Measurements from ENCODE around the gene ABCB8.

ABCB8 gene

GRCh38 chr7:151085691-151086620 is 57.7 kb downstream of the ABCB8 start, which contains the start of gene AGAP3:
Gene AGAP3, plus strand, starts transcription at chr7:151086475. Its CDS starts 267 bp downstream, at chr7:151086742.
- H3K4me3 ChIP-seq (replicated peaks; ENCODE audit: insufficient read depth, low read length) = peak within 1 kb of the TSS; percentile 78
- H3K27ac ChIP-seq (replicated peaks) = peak within 1 kb of the TSS; percentile 77
- TF ChIP-seq SPI1 (IDR thresholded peaks at IDR 0.05; ENCODE audit: borderline replicate concordance, low read depth) (no peak), GABPA (IDR thresholded peaks at IDR 0.05; ENCODE audit: low read depth) (no peak), POLR2AphosphoS5 (IDR thresholded peaks at IDR 0.05; ENCODE audit: low read depth) (no peak), REST (IDR thresholded peaks at IDR 0.05; ENCODE audit: insufficient replicate concordance, low read depth) (no peak), CTCF (IDR thresholded peaks at IDR 0.05; ENCODE audit: insufficient read depth, low read length) (no peak)
- no peaks in the 10 kb centered on the region for H3K27me3 ChIP-seq (ENCODE audit: insufficient read depth, poor library complexity, severe bottlenecking)
- DNase-seq (ENCODE audit: low read depth in 1 of 2, low spot score in 1 of 2) = peak; percentile 71 to 73

- DNase-seq (ENCODE audit: low read depth in 1 of 2, low spot score in 1 of 2) = peak in 1 of 2 experiments; percentile 22
- no peaks in the 10 kb centered on the region for H3K27me3 ChIP-seq (ENCODE audit: insufficient read depth, poor library complexity, severe bottlenecking)
- H3K4me3 ChIP-seq (replicated peaks; ENCODE audit: insufficient read depth, low read length) = peak overlapping the region; percentile 78
- H3K27ac ChIP-seq (replicated peaks) = peak overlapping the region; percentile 77
- TF ChIP-seq CTCF (IDR thresholded peaks at IDR 0.05; ENCODE audit: insufficient read depth, low read length) (no peak), SPI1 (IDR thresholded peaks at IDR 0.05; ENCODE audit: borderline replicate concordance, low read depth) (no peak), POLR2AphosphoS5 (IDR thresholded peaks at IDR 0.05; ENCODE audit: low read depth) (no peak), GABPA (IDR thresholded peaks at IDR 0.05; ENCODE audit: low read depth) (no peak)
Measured at GRCh38 chr7:151086802-151087244, 58.6 kb downstream of the ABCB8 start.

- peak in 1 of 2 experiments; percentile 29 for DNase-seq (ENCODE audit: low read depth in 1 of 2, low spot score in 1 of 2)
- peak overlapping the region; percentile 78 for H3K4me3 ChIP-seq (replicated peaks; ENCODE audit: insufficient read depth, low read length)
- TF ChIP-seq GABPA (IDR thresholded peaks at IDR 0.05; ENCODE audit: low read depth) = 0 out of 2 replicates have a peak, but pooled peaks have one; percentile 10
- TF ChIP-seq SPI1 (IDR thresholded peaks at IDR 0.05; ENCODE audit: borderline replicate concordance, low read depth) = no peak
- H3K27ac ChIP-seq (replicated peaks) = peak overlapping the region; percentile 77
- no peaks in the 10 kb centered on the region for H3K27me3 ChIP-seq (ENCODE audit: insufficient read depth, poor library complexity, severe bottlenecking)
Measured at GRCh38 chr7:151087245-151088018, 59.2 kb downstream of the ABCB8 start.

- no peak for TF ChIP-seq SPI1 (IDR thresholded peaks at IDR 0.05; ENCODE audit: borderline replicate concordance, low read depth)
- TF ChIP-seq REST (IDR thresholded peaks at IDR 0.05; ENCODE audit: insufficient replicate concordance, low read depth) = no peak
- no peak for TF ChIP-seq POLR2AphosphoS5 (IDR thresholded peaks at IDR 0.05; ENCODE audit: low read depth)
- TF ChIP-seq CTCF (IDR thresholded peaks at IDR 0.05; ENCODE audit: insufficient read depth, low read length) = no peak
- TF ChIP-seq GABPA (IDR thresholded peaks at IDR 0.05; ENCODE audit: low read depth) = no peak
- Histone ChIP-seq H3K27me3 (ENCODE audit: insufficient read depth, poor library complexity, severe bottlenecking) (no peaks in the 10 kb centered on the region), H3K4me3 (replicated peaks; ENCODE audit: insufficient read depth, low read length) (peak overlapping the region; percentile 78), H3K27ac (replicated peaks) (peak overlapping the region; percentile 77)
- DNase-seq (ENCODE audit: low read depth in 1 of 2, low spot score in 1 of 2) = peak in 1 of 2 experiments; percentile 22
Measured at GRCh38 chr7:151088019-151088855, 60.0 kb downstream of the ABCB8 start.
